ENCODE data around the gene OSBPL9.
"Not testable (repeated sequence)": the region's sequence is repeated elsewhere in the genome, so short reads cannot be mapped to it uniquely, and the experiment has no call there.

The OSBPL9 gene

DNA sequence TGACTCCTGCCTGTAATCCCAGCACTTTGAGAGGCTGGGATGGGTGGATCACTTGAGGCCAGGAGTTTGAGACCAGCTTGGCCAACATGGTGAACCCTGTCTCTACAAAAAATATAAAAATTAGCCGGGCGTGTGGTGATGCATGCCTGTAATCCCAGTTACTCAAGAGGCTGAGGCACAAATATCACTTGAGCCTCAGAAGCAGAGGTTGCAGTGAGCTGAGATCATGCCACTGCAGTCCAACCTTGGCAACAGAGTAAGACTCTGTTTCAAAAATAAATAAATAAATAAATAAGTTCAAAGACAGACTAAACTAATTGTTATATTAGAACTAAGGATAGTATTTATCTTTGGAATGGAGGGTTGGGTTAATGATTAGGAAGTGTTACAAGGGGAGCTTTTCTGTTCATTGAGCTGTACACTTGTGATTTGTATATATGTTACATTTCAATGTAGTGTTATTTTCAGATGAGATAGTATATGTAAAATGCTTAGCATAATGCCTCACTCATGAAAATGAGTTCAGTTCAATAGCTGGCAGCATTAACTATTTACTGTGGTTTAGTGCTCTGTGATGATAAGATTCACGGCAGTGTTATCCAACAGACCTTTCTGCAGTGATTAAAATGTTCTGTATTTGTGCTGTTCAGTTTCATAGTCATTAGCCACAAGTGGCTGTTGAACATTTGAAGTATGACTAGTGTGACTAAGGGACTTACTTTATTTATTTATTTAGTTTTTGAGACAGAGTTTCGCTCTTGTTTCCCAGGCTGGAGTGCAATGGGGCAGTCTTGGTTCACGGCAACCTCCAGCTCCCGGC is 47.7 kb downstream of the OSBPL9 start:
- DNase-seq (ENCODE audit: low read depth in 3 of 3), result no peak

GRCh38 chr1:51666478-51666877 is 49.6 kb downstream of the OSBPL9 start:
- DNase-seq (ENCODE audit: low read depth in 3 of 3), result no peak

GRCh38 chr1:51667561-51667960 is 50.7 kb downstream of the OSBPL9 start:
- no peak for DNase-seq (ENCODE audit: low read depth in 3 of 3)

DNA sequence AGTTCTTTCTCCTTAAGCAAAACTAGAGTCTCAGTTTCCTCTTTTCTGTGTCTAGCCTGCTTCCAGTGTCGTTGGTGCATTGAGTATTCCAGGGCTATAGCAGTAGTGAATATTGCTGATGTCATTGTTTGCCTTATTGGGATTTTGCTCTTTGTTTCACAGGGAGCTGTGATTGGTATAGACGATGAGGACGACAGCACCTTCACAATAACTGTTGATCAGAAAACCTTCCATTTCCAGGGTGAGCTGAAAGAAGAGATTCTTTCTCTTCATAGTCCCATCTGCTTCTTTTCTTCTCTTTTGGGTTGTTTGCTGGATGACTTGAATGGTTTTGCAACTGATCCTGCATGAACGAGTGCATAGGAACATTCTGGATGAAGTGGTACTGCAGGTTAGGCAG is 52.4 kb downstream of the OSBPL9 start:
- no peak for DNase-seq (ENCODE audit: low read depth in 3 of 3)

- no peak for DNase-seq (ENCODE audit: low read depth in 3 of 3)
Measured at GRCh38 chr1:51669816-51670215, 52.9 kb downstream of the OSBPL9 start.

DNA sequence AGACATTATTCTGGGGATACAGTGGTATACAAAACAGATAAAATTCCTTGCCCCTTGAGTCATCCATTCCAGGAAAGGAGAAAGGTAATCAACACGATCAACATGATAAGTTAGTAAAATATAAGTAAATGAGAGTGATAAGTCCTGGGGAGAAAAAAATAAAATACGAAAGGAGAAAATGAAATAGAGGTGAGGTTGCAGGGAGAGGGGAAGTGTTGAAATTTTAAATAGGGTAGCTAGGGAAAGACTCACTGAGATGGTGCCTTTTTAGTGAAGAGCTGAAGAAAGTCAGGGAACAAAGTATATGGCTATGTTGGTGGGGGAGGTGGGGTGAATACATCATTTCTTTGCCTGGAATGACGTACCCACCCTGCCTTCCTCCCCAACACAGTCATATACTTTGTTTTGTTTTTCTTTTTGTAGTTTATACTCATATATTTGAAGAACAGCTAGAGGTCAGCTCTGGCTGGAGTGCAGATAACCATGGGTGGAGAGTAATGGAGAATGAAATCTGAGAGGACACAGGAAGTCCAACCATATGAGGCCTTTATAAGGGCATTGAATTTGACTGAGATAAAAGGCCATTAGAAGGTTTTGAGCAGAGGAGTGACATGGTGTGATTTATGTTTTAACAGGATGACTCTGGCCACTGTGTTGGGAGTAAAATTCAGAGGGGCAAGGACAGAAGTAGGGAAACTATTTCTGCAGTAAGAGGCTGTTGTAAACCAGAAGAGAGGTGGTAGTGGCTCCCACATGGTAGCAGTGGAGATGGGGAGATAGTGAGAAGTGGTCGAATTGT is 54.8 kb downstream of the OSBPL9 start:
- DNase-seq (ENCODE audit: low read depth in 3 of 3), result no peak

DNA sequence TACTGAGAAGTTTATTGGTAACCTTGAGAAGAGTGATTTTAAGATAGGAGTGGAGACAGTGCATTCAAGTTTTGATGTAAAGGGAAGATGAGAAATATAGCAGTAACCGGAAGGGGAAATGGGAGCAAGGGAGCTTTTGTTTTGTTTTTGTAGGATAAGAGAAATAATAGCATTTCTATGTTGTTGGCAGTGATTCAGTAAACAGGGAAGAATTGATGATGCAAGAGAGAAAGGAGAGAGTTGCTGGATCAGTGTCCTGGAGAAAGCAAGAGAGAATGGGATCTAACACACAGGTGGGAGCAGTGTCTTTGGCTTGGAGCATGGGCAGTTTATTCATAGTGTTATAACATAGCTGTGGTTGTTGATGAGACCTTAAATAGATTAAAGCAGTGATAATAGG is 56.4 kb downstream of the OSBPL9 start:
- DNase-seq (ENCODE audit: low read depth in 3 of 3), result no peak

DNA sequence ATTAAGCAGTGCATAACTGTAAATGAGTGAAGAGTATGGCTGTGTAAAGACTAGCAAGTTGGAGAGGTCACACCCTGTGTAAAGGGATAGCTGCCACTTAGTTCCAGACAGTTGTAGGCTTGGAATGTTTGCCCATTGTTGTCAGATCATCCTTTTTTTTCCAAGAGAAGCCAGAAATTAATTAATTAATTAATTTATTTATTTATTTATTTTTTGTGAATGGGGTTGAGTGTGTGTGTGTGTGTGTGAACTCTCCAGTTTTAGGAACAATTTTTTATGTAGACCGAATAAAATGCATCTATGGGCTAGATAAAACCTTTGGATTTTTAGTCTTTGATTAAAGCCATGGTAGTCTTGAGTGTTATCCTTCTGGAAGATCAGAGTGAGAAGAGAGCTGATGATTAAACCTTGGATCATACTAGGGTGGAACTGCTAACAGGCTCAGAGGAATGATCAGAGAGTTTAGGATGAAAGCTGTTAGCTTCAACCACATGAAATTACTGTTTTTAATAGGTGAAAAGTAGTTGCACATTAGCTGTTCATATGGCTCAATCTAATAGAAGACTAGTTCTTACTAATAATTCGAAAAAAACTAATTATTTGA is 58.4 kb downstream of the OSBPL9 start:
- DNase-seq (ENCODE audit: low read depth in 3 of 3), result no peak

- no peak for DNase-seq (ENCODE audit: low read depth in 3 of 3)
Measured at GRCh38 chr1:51679435-51679834, 62.5 kb downstream of the OSBPL9 start.

DNA sequence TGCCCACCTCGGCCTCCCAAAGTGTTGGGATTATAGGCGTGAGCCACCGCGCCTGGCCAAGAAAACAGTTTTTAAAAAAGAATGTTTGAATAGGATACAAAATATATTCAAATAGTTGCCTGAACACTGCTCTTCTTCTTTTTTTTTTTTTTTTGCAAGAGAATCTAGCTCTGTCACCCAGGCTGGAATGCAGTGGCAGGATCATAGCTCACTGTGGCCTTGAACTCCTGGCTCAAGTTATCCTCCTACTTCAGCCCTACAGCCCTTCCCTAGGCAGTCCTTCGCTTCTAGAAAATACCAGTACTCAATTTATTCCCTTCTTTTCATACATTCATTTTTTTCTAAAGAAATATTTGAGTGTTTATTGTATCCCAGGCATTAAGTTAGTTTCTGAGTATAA is 67.9 kb downstream of the OSBPL9 start:
- no peak for DNase-seq (ENCODE audit: low read depth in 3 of 3)

GRCh38 chr1:51686450-51686849 is 69.6 kb downstream of the OSBPL9 start:
- DNase-seq (ENCODE audit: low read depth in 3 of 3), result no peak

GRCh38 chr1:51689075-51689440 is 72.2 kb downstream of the OSBPL9 start:
- no peak for DNase-seq (ENCODE audit: low read depth in 3 of 3)

DNA sequence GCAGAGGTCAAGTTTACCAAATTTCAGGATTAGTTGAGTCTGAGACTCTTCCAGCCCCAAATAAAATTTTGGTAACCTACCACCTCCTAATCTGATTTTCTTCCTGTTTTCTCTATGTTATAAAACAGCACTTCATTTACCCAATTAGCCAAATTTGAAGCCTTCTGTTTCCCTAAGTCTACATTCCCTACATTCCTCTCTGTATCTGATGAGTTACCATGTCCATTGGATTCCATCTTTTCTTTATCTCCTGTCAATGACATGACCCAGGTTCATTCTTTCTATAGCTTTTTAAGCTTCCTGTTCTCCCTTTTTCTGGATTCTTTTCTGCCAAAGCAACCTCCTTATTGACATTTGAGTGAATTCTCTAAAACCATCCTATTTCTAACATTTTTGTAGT is 72.8 kb downstream of the OSBPL9 start:
- DNase-seq (ENCODE audit: low read depth in 3 of 3), result no peak

DNA sequence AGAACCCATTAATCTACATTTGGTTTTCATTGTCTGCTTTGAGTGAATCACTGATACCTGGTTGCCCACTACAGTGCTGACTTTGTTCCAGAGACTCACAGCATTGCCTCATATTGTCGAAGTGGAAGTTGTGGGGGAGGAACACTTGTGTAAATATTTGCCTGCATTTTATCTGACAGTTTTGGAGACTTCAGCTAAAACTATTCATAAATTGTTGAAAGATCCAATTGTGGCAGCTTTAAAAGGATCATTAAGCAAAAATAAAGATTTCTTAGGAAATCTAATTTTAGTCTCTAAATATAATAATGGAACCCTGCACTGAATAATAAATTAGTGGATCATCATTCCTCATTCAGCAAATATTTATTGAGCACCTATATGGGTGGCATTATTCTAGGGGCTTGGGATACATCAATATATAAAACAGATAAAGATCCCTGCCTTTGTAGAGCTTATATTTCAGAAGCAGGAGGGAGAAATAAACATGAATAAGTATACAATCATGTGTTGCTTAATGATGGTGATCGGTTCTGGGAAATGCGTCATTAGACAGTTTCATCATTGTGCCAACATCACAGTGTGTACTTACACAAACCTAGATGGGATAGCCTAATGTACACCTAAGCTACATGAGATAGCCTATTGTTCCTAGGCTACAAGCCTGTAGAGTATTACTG is 73.5 kb downstream of the OSBPL9 start:
- DNase-seq (ENCODE audit: low read depth in 3 of 3), result no peak

DNA sequence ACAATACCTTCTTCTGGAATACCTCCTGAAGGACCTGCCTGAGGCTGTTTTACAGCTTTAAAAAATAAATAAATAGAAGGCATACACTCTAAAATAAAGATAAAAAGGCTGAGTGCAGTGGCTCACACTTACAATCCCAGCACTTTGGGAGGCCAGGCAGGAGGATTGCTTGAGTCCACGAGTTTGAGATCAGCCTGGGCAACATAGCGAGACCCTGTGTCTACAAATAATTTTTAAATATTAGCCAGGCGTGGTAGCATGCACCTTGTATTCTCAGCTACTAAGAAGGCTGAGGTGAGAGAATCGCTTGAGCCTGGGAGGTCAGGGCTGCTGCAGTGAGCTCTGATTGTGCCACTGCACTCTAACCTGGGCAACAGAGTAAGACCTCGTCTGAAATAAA is 75.0 kb downstream of the OSBPL9 start:
- DNase-seq (ENCODE audit: low read depth in 3 of 3), result no peak

DNA sequence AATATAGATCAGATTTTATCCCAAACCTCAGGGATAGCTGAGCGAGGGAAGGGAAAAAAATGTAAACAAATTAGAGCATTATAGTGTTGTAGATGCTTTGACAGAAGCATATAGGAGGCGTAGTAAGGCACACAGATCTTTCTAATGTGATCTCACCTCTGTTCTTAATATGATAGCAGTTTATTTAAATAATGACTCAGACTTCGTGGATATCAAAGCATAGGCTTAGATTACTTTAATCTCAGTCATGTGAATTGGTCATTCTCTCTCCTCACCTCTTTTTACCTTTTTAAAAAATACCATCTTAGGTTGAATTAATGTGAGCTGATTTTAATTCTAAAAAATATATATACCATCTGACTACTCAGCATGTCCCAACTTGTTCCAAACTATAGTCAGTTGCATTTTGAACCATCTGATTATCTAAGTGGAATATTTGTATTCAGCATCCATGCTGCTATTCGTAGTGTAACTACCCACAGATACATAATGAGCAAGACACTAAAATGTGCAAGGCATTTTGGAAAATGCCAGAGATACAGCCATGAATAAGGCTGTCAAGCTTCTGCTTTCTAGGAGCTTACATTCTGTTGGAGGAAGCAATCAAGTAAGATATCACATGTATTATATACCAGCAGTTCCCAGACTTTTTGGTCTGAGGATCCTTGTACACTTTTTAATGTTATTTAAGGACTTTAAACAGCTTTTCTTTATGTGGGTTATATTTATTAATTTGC is 76.7 kb downstream of the OSBPL9 start:
- no peak for DNase-seq (ENCODE audit: low read depth in 3 of 3)

DNA sequence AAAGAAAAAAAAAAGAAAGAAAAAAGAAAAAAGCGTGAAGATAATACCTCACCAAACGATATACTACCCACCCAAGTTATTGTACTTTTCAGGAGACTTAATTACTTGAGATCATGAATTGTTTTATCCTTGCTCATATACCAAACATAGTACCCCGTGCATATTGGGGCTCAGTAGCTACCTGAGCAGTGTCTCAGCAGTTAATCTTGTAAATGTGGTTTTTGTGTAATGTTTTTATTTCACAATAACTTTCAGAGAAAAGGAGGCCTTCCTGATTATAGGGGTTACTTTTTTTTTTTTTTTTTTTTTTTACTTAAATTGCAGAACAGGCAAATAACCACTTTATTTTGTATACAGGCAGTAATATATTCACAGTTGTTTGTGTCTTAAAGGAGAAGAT is 80.3 kb downstream of the OSBPL9 start:
- DNase-seq (ENCODE audit: low read depth in 3 of 3), result no peak

GRCh38 chr1:51699391-51699790 is 82.5 kb downstream of the OSBPL9 start:
- no peak for DNase-seq (ENCODE audit: low read depth in 3 of 3)

- not testable (repeated sequence) for DNase-seq (ENCODE audit: low read depth in 3 of 3)
Measured at GRCh38 chr1:51701782-51702181, 84.9 kb downstream of the OSBPL9 start.

- DNase-seq (ENCODE audit: low read depth in 3 of 3), result not testable (repeated sequence)
Measured at GRCh38 chr1:51702220-51702619, 85.3 kb downstream of the OSBPL9 start.

DNA sequence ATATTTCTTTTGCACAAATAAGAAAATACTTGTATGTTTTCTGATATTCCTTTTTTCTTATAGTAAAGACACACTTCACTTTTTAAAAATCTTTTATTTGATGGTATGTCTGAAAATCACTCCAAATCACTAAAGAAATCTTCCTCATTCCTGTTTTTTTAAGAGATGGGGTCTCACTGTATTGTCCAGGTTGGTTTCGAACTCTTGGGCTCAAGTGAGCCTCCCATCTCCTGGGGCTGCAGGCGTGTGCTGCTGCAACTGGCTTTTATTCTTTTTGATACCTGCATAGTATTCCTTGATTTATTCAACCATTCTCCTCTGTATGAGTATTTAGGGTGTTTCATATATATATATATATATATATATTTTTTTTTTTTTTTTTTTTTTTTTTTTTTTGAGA is 88.1 kb downstream of the OSBPL9 start:
- no peak for DNase-seq (ENCODE audit: low read depth in 3 of 3)

Data from stimulated activated CD4-positive, alpha-beta T cell treated with anti-CD3 and anti-CD28 coated beads, TNF-alpha, amount 100 ng/mL, for 4 hours (primary cell).